K562 (cell line): Measurements from ENCODE around the gene GMPR. TPM values are rescaled to one million over a fixed set of nuclear protein-coding genes. Genes with fewer than 3 reads are reported as not detected.

ENCODE experiments used
- ATAC-seq: fragments of 200-7000 bp; cut with Tn5 transposase; 3 replicates; pipeline ENCODE4 v1.9.1; 2020; ENCODE audit warnings: moderate library complexity
- BruUV-seq: library from RNA; stranded (reverse); fragments of 400-500 nt; replicated peaks from 2 replicates; lab custom pipeline; 2021; lab: Mats Ljungman, UMichigan
- CTCF ChIA-PET: fragments of 300-600 bp; formaldehyde crosslinking; extraction: SDS; loops from one replicate; lab custom pipeline; 2021; ENCODE audit warnings: low intra/inter-chr PET ratio; lab: Yijun Ruan, JAX
- POLR2A ChIA-PET: fragments of 300-600, 350-650 bp; sonication (Branson Sonifier 250); formaldehyde crosslinking; extraction: SDS; loops from one replicate; lab custom pipeline; 2021; ENCODE audit warnings: antibody characterized with exemption, inconsistent platforms; lab: Yijun Ruan, JAX
- DNase-seq, 4 experiments: peaks; one replicate each; pipeline versions ENCODE4 v3.0.0 to v3.0.0-alpha.2; 2011 to 2018; ENCODE audit warnings: low spot score in 3 of 4, mixed read lengths in 3 of 4; ENCODE audit errors: extremely low read depth in 1 of 4
- FAIRE-seq: peaks from 2 replicates; lab custom pipeline; 2011; peaks lifted over from hg19 to GRCh38; lab: Jason Lieb, UNC
- H2AFZ ChIP-seq: 2 replicates; pipeline ENCODE4 v1.6.0; 2011; ENCODE audit warnings: low read depth, low read length, control low read depth, inconsistent platforms
- H3K27ac ChIP-seq: fragments of 200-600 bp; 3 replicates; pipeline ENCODE4 v1.8.0; 2011; ENCODE audit warnings: low read depth, mild to moderate bottlenecking, control low read depth, inconsistent platforms, low read length, moderate library complexity, mixed read lengths; ENCODE audit errors: extremely low read depth
- H3K27me3 ChIP-seq, 2 experiments: fragments of 300-600 bp in 1 of 2; 2 replicates in 1 of 2; 3 replicates in 1 of 2; pipeline versions ENCODE4 v1.6.0 to v1.8.0; 2011; ENCODE audit warnings: inconsistent platforms in 2 of 2, low read length in 2 of 2, mild to moderate bottlenecking in 1 of 2, mixed read lengths in 1 of 2, moderate library complexity in 1 of 2; ENCODE audit not compliant: control insufficient read depth in 2 of 2, insufficient read depth in 2 of 2
- H3K36me3 ChIP-seq: fragments of 300-600 bp; 3 replicates; pipeline ENCODE4 v1.8.0; 2011; ENCODE audit warnings: mild to moderate bottlenecking, low read length, inconsistent platforms; ENCODE audit not compliant: control insufficient read depth, insufficient read depth
- H3K4me1 ChIP-seq, 2 experiments: fragments of 200-600 bp in 1 of 2; replicated peaks in 1 of 2; 2 replicates in 1 of 2; 3 replicates in 1 of 2; pipeline versions ENCODE4 v1.5.1 to v1.8.0; 2011; ENCODE audit warnings: inconsistent platforms in 2 of 2, low read length in 2 of 2, mild to moderate bottlenecking in 1 of 2, mixed read lengths in 1 of 2, moderate library complexity in 1 of 2; ENCODE audit not compliant: control insufficient read depth in 2 of 2, insufficient read depth in 2 of 2
- H3K4me2 ChIP-seq: 2 replicates; pipeline ENCODE4 v1.6.1; 2011; ENCODE audit warnings: low read length, control low read depth, inconsistent platforms, mixed read lengths; ENCODE audit not compliant: insufficient read depth
- H3K4me3 ChIP-seq: fragments of 200-600 bp; sonication (generic), shearing (Covaris generic); 2 replicates; pipeline ENCODE4 v1.5.1; 2016; ENCODE audit warnings: control low read depth, inconsistent platforms
- H3K79me2 ChIP-seq: fragments of 200-600 bp; 3 replicates; pipeline ENCODE4 v1.8.0; 2011; ENCODE audit warnings: low read length, inconsistent platforms; ENCODE audit not compliant: control insufficient read depth, insufficient read depth
- H3K9ac ChIP-seq, 2 experiments: 2 replicates each; pipeline versions ENCODE4 v1.6.0 to v1.6.1; 2011; ENCODE audit warnings: low read depth in 2 of 2, low read length in 2 of 2, control low read depth in 1 of 2, inconsistent platforms in 1 of 2, mild to moderate bottlenecking in 1 of 2, mixed read lengths in 1 of 2; ENCODE audit not compliant: insufficient read depth in 1 of 2
- H3K9me1 ChIP-seq: one replicate; pipeline ENCODE4 v1.6.0; 2011; ENCODE audit warnings: inconsistent platforms, mild to moderate bottlenecking, low read length, moderate library complexity; ENCODE audit not compliant: control insufficient read depth, insufficient read depth
- H3K9me3 ChIP-seq: replicated peaks from 2 replicates; pipeline ENCODE4 v1.5.1; 2011; ENCODE audit warnings: low read depth, low read length, inconsistent platforms; ENCODE audit not compliant: control insufficient read depth, insufficient read depth
- H4K20me1 ChIP-seq: replicated peaks from 2 replicates; pipeline ENCODE4 v1.6.1; 2011; ENCODE audit warnings: low read length, inconsistent platforms, mixed read lengths; ENCODE audit not compliant: control insufficient read depth, insufficient read depth
- CBX1 ChIP-seq: sonication (generic); IDR thresholded peaks from 2 replicates; pipeline ENCODE4 v1.6.1; 2016; ENCODE audit warnings: antibody characterized with exemption, low read depth, mild to moderate bottlenecking
- EHMT2 ChIP-seq: fragments of 450-650 bp; IDR thresholded peaks from 2 replicates; pipeline ENCODE4 v1.6.1; 2018; ENCODE audit warnings: antibody characterized with exemption
- HBP1 ChIP-seq: fragments of 450-650 bp; formaldehyde crosslinking; IDR thresholded peaks from 2 replicates; pipeline ENCODE4 v1.4.0; 2022; ENCODE audit warnings: missing genetic modification characterization
- POLR2AphosphoS2 ChIP-seq: IDR thresholded peaks from 2 replicates; pipeline ENCODE4 v1.6.1; 2012; ENCODE audit warnings: low read length, improper control_type of control experiment
- RAD21 ChIP-seq, 2 experiments: fragments of 250-450 bp in 1 of 2; fragments of 450-650 bp in 1 of 2; sonication (Bioruptor Pico) in 1 of 2; formaldehyde crosslinking in 1 of 2; IDR thresholded peaks in 1 of 2; conservative IDR thresholded peaks in 1 of 2; 2 replicates each; pipeline versions ENCODE4 v1.4.0 to v1.8.0; 2020 to 2022; ENCODE audit warnings: mild to moderate bottlenecking in 2 of 2, moderate library complexity in 1 of 2
- SMAD1 ChIP-seq: fragments of 150-350 bp; IDR thresholded peaks from 2 replicates; pipeline ENCODE4 v1.6.1; 2014; ENCODE audit warnings: low read length, low read depth; ENCODE audit not compliant: partially characterized antibody
- SREBF2 ChIP-seq: sonication (generic); formaldehyde crosslinking; IDR thresholded peaks from 2 replicates; pipeline ENCODE4 v1.4.0; 2020; ENCODE audit warnings: mild to moderate bottlenecking, missing genetic modification reagents
- THRB ChIP-seq: fragments of 450-650 bp; formaldehyde crosslinking; conservative IDR thresholded peaks from 2 replicates; pipeline ENCODE4 v1.4.0; 2022; ENCODE audit warnings: mild to moderate bottlenecking, missing genetic modification characterization
- TRIM24 ChIP-seq, 2 experiments: fragments of 450-650 bp; IDR thresholded peaks; 2 replicates each; pipeline ENCODE4 v1.6.1; 2016
- ZNF212 ChIP-seq: fragments of 450-650 bp; formaldehyde crosslinking; IDR thresholded peaks from 2 replicates; pipeline ENCODE4 v1.4.0; 2020; ENCODE audit warnings: mild to moderate bottlenecking
- ZNF655 ChIP-seq: fragments of 250-450 bp; sonication (Bioruptor Pico); IDR thresholded peaks from 2 replicates; pipeline ENCODE4 v1.5.0; 2021
- WGBS: fragments of 100-300 bp; shearing (Covaris generic); methylation state at CpG from one replicate; pipeline ENCODE4 v1.1.6; 2016; ENCODE audit warnings: low coverage, mixed read lengths; ENCODE audit not compliant: insufficient coverage; ENCODE audit errors: missing lambda C conversion rate; 5-methylcytosine and 5-hydroxymethylcytosine counted together
- in situ Hi-C: fragments of 300-500 bp; cut with MboI; formaldehyde crosslinking; loops from 4 replicates; pipeline ENCODE4 v1.15.0; 2018; ENCODE audit warnings: inconsistent platforms, mixed read lengths
- intact Hi-C: fragments of 100-400 bp; cut with micrococcal nuclease; formaldehyde crosslinking; loops from 2 replicates; pipeline ENCODE4 v1.14.2; 2022
- polyA plus RNA-seq, 8 experiments: library from polyadenylated mRNA; depleted of rRNA in 4 of 8; stranded (reverse) in 5 of 8; unstranded in 3 of 8; fragments of >200 nt; fragmentation: Nextera tagmentation in 2 of 8; fragmentation: Illumina TruSeq in 1 of 8; extraction: Ambion mirVana in 2 of 8; extraction: Trizol in 1 of 8; gene quantifications; 2 replicates each; pipeline versions ENCODE4 v1.2.1 to v1.2.3, GENCODE V29; 2011 to 2014; ENCODE audit warnings: inconsistent platforms in 1 of 8, missing spikeins in 1 of 8
- total RNA-seq, 7 experiments: library from RNA; depleted of rRNA in 6 of 7; stranded (reverse); fragments of >200 nt in 6 of 7; fragmentation: Illumina TruSeq in 2 of 7; extraction: Trizol in 2 of 7; gene quantifications; 2 replicates each; pipeline versions ENCODE4 v1.2.1 to v1.2.3, GENCODE V29; 2011 to 2021; ENCODE audit warnings: low replicate concordance in 1 of 7
- TF ChIP-seq, protein P1 (sequence below): fragments of 450-650 bp; formaldehyde crosslinking; IDR thresholded peaks from 2 replicates; pipeline ENCODE4 v1.4.0; 2020; ENCODE audit warnings: mild to moderate bottlenecking, moderate library complexity
- TF ChIP-seq, protein P2 (sequence below): fragments of 450-650 bp; IDR thresholded peaks from 2 replicates; pipeline ENCODE4 v1.6.1; 2016; ENCODE audit warnings: mild to moderate bottlenecking

GMPR gene
- total and polyA plus RNA-seq, 9 of the 15 experiments (the other 6 are each of a cell fraction or from before 2014, with no cell fraction given) = 34.6 to 83.7 (median 49.8) TPM

- H3K79me2 ChIP-seq = no peaks in the 10 kb centered on the region
- WGBS = 97% methylated on average over 31 of the region's 43 CpGs
- no peak for DNase-seq
- CTCF ChIA-PET = no interaction called here
- no TSS peak for BruUV-seq
- POLR2A ChIA-PET = interaction anchor here (0.8 to 8.2 kb wide), 6 partner anchors 17 to 88 kb away, joined by 3 to 42 read pairs (median 3); partner anchors contain the start of genes GMPR and MYLIP
- ATAC-seq = no peak
- H3K9me3 ChIP-seq = peaks cover 18% of the 10 kb centered on the region
- H4K20me1 ChIP-seq = no peaks in the 10 kb centered on the region
- 0 out of 2 replicates have a peak overlapping the region, but pooled peaks have one; percentile 19 for H3K4me2 ChIP-seq
- H3K4me1 ChIP-seq = peaks cover 26 to 38% of the 10 kb centered on the region in 2 experiments
- in situ Hi-C loops = no loop called here
- intact Hi-C loops = loop anchor here (1.0 kb wide), 1 partner anchor 8 kb away; no protein-coding TSS in a partner anchor
- no peak for FAIRE-seq
- no peak overlapping the region for H2AFZ ChIP-seq
- no peaks in the 10 kb centered on the region for H3K9me1 ChIP-seq
- no peaks in the 10 kb centered on the region for H3K36me3 ChIP-seq
- no peaks in the 10 kb centered on the region for H3K27me3 ChIP-seq
- H3K27ac ChIP-seq = peak overlapping the region; percentile 93
- H3K4me3 ChIP-seq = no peak overlapping the region
- H3K9ac ChIP-seq = no peak overlapping the region
- TF ChIP-seq HBP1 (CRISPR knock-in tag) = no peak
- TF ChIP-seq CBX1 = peak; percentile 18
- TF ChIP-seq SMAD1 = no peak
- TF ChIP-seq ZNF212 (CRISPR knock-in tag) = 0 out of 2 replicates have a peak, but pooled peaks have one; percentile 36
- no peak for TF ChIP-seq POLR2AphosphoS2
- no peak for TF ChIP-seq SREBF2 (CRISPR knock-in tag)
- TF ChIP-seq TRIM24 (IDR thresholded peaks at IDR 0.05) = peak; percentile 15 to 16; a peak in 1 of 4 replicates
- no peak for TF ChIP-seq RAD21 (CRISPR knock-in tag; conservative IDR thresholded peaks at IDR 0.05 in 1 of 2, IDR thresholded peaks at IDR 0.05 in 1 of 2)
- TF ChIP-seq, protein P1, sequence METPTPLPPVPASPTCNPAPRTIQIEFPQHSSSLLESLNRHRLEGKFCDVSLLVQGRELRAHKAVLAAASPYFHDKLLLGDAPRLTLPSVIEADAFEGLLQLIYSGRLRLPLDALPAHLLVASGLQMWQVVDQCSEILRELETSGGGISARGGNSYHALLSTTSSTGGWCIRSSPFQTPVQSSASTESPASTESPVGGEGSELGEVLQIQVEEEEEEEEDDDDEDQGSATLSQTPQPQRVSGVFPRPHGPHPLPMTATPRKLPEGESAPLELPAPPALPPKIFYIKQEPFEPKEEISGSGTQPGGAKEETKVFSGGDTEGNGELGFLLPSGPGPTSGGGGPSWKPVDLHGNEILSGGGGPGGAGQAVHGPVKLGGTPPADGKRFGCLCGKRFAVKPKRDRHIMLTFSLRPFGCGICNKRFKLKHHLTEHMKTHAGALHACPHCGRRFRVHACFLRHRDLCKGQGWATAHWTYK (CRISPR knock-in tag) = no peak
- TF ChIP-seq, protein P2, sequence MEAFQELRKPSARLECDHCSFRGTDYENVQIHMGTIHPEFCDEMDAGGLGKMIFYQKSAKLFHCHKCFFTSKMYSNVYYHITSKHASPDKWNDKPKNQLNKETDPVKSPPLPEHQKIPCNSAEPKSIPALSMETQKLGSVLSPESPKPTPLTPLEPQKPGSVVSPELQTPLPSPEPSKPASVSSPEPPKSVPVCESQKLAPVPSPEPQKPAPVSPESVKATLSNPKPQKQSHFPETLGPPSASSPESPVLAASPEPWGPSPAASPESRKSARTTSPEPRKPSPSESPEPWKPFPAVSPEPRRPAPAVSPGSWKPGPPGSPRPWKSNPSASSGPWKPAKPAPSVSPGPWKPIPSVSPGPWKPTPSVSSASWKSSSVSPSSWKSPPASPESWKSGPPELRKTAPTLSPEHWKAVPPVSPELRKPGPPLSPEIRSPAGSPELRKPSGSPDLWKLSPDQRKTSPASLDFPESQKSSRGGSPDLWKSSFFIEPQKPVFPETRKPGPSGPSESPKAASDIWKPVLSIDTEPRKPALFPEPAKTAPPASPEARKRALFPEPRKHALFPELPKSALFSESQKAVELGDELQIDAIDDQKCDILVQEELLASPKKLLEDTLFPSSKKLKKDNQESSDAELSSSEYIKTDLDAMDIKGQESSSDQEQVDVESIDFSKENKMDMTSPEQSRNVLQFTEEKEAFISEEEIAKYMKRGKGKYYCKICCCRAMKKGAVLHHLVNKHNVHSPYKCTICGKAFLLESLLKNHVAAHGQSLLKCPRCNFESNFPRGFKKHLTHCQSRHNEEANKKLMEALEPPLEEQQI = peak; percentile 81
- TF ChIP-seq ZNF655 (CRISPR knock-in tag) = no peak
- TF ChIP-seq EHMT2 = no peak
- no peak for TF ChIP-seq THRB
These were observed 21.8 kb upstream of the GMPR start for GRCh38 chr6:16216501-16217155.
